ENCODE results near the gene XPO1.

XPO1 gene

GRCh38 chr2:61562615-61563014 lies 24.5 kb upstream of the XPO1 start:
- no peak overlapping the region for H3K14ac ChIP-seq (ENCODE audit: low read length)
- WGBS (ENCODE audit: extremely low coverage, insufficient coverage, insufficient read length): no CpG with 5 or more reads among the region's 2 CpGs
- no peak overlapping the region for H2BK120ac ChIP-seq (ENCODE audit: insufficient read depth, low read length, poor library complexity)
- H3K4me3 ChIP-seq (ENCODE audit: low read depth, low read length): no peak overlapping the region
- no peak overlapping the region for H3K4me2 ChIP-seq (ENCODE audit: low read length)
- no peak overlapping the region for H4K12ac ChIP-seq (ENCODE audit: low read depth, low read length)
- no peaks in the 10 kb centered on the region for H3K36me3 ChIP-seq (ENCODE audit: control insufficient read depth in 1 of 2, insufficient read depth in 2 of 2, low read length in 2 of 2)
- H3K18ac ChIP-seq (ENCODE audit: low read length): no peak overlapping the region
- no peak overlapping the region for H3K23ac ChIP-seq (ENCODE audit: low read length)
- no peak overlapping the region for H2AFZ ChIP-seq (ENCODE audit: insufficient read depth, low read length, poor library complexity)
- no peaks in the 10 kb centered on the region for H3K79me1 ChIP-seq (ENCODE audit: low read length)
- H3K79me2 ChIP-seq (ENCODE audit: control insufficient read depth, insufficient read depth, low read length, poor library complexity): no peaks in the 10 kb centered on the region
- H3K27me3 ChIP-seq (ENCODE audit: insufficient read depth, low read length): no peaks in the 10 kb centered on the region
- no peak overlapping the region for H3K9ac ChIP-seq (ENCODE audit: low read length)
- H3K4ac ChIP-seq (ENCODE audit: low read depth, low read length): no peak overlapping the region
- no peak overlapping the region for H3K27ac ChIP-seq (ENCODE audit: low read depth, low read length)
- DNase-seq: no peak
- no peak overlapping the region for H4K8ac ChIP-seq (ENCODE audit: low read depth, low read length)
- H2BK5ac ChIP-seq (ENCODE audit: low read depth, low read length, poor library complexity): no peak overlapping the region
- no peaks in the 10 kb centered on the region for H3K9me3 ChIP-seq (ENCODE audit: insufficient read depth, low read depth, low read length)
- H3K4me1 ChIP-seq (ENCODE audit: control insufficient read depth in 1 of 2, insufficient read depth in 2 of 2, low read length in 2 of 2): no peaks in the 10 kb centered on the region
- no peak overlapping the region for H2AK5ac ChIP-seq (ENCODE audit: low read length)
- H2BK12ac ChIP-seq (ENCODE audit: low read length): no peak overlapping the region
- H4K91ac ChIP-seq (ENCODE audit: low read depth, low read length): no peak overlapping the region

GRCh38 chr2:61558160-61558559 lies 20.0 kb upstream of the XPO1 start:
- no peaks in the 10 kb centered on the region for H3K9me3 ChIP-seq (ENCODE audit: insufficient read depth, low read depth, low read length)
- no peak overlapping the region for H3K4me2 ChIP-seq (ENCODE audit: low read length)
- no peak for DNase-seq
- H4K12ac ChIP-seq (ENCODE audit: low read depth, low read length): no peak overlapping the region
- H2BK120ac ChIP-seq (ENCODE audit: insufficient read depth, low read length, poor library complexity): no peak overlapping the region
- H3K79me2 ChIP-seq (ENCODE audit: control insufficient read depth, insufficient read depth, low read length, poor library complexity): no peaks in the 10 kb centered on the region
- no peak overlapping the region for H2BK5ac ChIP-seq (ENCODE audit: low read depth, low read length, poor library complexity)
- H2BK12ac ChIP-seq (ENCODE audit: low read length): no peak overlapping the region
- no peak overlapping the region for H3K9ac ChIP-seq (ENCODE audit: low read length)
- WGBS (ENCODE audit: extremely low coverage, insufficient coverage, insufficient read length): no CpG with 5 or more reads among the region's 5 CpGs
- no peak overlapping the region for H3K4me3 ChIP-seq (ENCODE audit: low read depth, low read length)
- H2AK5ac ChIP-seq (ENCODE audit: low read length): no peak overlapping the region
- H3K36me3 ChIP-seq (ENCODE audit: control insufficient read depth in 1 of 2, insufficient read depth in 2 of 2, low read length in 2 of 2): no peaks in the 10 kb centered on the region
- no peak overlapping the region for H3K23ac ChIP-seq (ENCODE audit: low read length)
- H3K27ac ChIP-seq (ENCODE audit: low read depth, low read length): no peak overlapping the region
- no peaks in the 10 kb centered on the region for H3K4me1 ChIP-seq (ENCODE audit: control insufficient read depth in 1 of 2, insufficient read depth in 2 of 2, low read length in 2 of 2)
- H4K8ac ChIP-seq (ENCODE audit: low read depth, low read length): no peak overlapping the region
- no peak overlapping the region for H4K91ac ChIP-seq (ENCODE audit: low read depth, low read length)
- H3K4ac ChIP-seq (ENCODE audit: low read depth, low read length): no peak overlapping the region
- no peaks in the 10 kb centered on the region for H3K79me1 ChIP-seq (ENCODE audit: low read length)
- no peaks in the 10 kb centered on the region for H3K27me3 ChIP-seq (ENCODE audit: insufficient read depth, low read length)
- no peak overlapping the region for H2AFZ ChIP-seq (ENCODE audit: insufficient read depth, low read length, poor library complexity)
- H3K18ac ChIP-seq (ENCODE audit: low read length): no peak overlapping the region
- H3K14ac ChIP-seq (ENCODE audit: low read length): no peak overlapping the region

GRCh38 chr2:61557381-61557780 lies 19.2 kb upstream of the XPO1 start:
- no peak overlapping the region for H3K27ac ChIP-seq (ENCODE audit: low read depth, low read length)
- no peak overlapping the region for H3K18ac ChIP-seq (ENCODE audit: low read length)
- H2BK5ac ChIP-seq (ENCODE audit: low read depth, low read length, poor library complexity): no peak overlapping the region
- H3K23ac ChIP-seq (ENCODE audit: low read length): no peak overlapping the region
- H2BK12ac ChIP-seq (ENCODE audit: low read length): no peak overlapping the region
- H3K4me1 ChIP-seq (ENCODE audit: control insufficient read depth in 1 of 2, insufficient read depth in 2 of 2, low read length in 2 of 2): no peaks in the 10 kb centered on the region
- no peak overlapping the region for H4K91ac ChIP-seq (ENCODE audit: low read depth, low read length)
- H2AK5ac ChIP-seq (ENCODE audit: low read length): no peak overlapping the region
- H2BK120ac ChIP-seq (ENCODE audit: insufficient read depth, low read length, poor library complexity): no peak overlapping the region
- no peak overlapping the region for H2AFZ ChIP-seq (ENCODE audit: insufficient read depth, low read length, poor library complexity)
- H3K36me3 ChIP-seq (ENCODE audit: control insufficient read depth in 1 of 2, insufficient read depth in 2 of 2, low read length in 2 of 2): no peaks in the 10 kb centered on the region
- DNase-seq: no peak
- H3K14ac ChIP-seq (ENCODE audit: low read length): no peak overlapping the region
- H3K79me1 ChIP-seq (ENCODE audit: low read length): no peaks in the 10 kb centered on the region
- H4K8ac ChIP-seq (ENCODE audit: low read depth, low read length): no peak overlapping the region
- no peak overlapping the region for H3K4ac ChIP-seq (ENCODE audit: low read depth, low read length)
- H3K4me2 ChIP-seq (ENCODE audit: low read length): no peak overlapping the region
- H3K79me2 ChIP-seq (ENCODE audit: control insufficient read depth, insufficient read depth, low read length, poor library complexity): no peaks in the 10 kb centered on the region
- H3K27me3 ChIP-seq (ENCODE audit: insufficient read depth, low read length): no peaks in the 10 kb centered on the region
- WGBS (ENCODE audit: extremely low coverage, insufficient coverage, insufficient read length): no CpG with 5 or more reads among the region's 6 CpGs
- H4K12ac ChIP-seq (ENCODE audit: low read depth, low read length): no peak overlapping the region
- H3K9ac ChIP-seq (ENCODE audit: low read length): no peak overlapping the region
- no peak overlapping the region for H3K4me3 ChIP-seq (ENCODE audit: low read depth, low read length)
- H3K9me3 ChIP-seq (ENCODE audit: insufficient read depth, low read depth, low read length): no peaks in the 10 kb centered on the region

- no CpG with 5 or more reads among the region's 1 CpG for WGBS (ENCODE audit: extremely low coverage, insufficient coverage, insufficient read length)
- H2AK5ac ChIP-seq (ENCODE audit: low read length): no peak overlapping the region
- no peaks in the 10 kb centered on the region for H3K79me1 ChIP-seq (ENCODE audit: low read length)
- no peak for DNase-seq
- H3K36me3 ChIP-seq (ENCODE audit: control insufficient read depth in 1 of 2, insufficient read depth in 2 of 2, low read length in 2 of 2): no peaks in the 10 kb centered on the region
- H2AFZ ChIP-seq (ENCODE audit: insufficient read depth, low read length, poor library complexity): no peak overlapping the region
- H3K18ac ChIP-seq (ENCODE audit: low read length): no peak overlapping the region
- no peak overlapping the region for H3K9ac ChIP-seq (ENCODE audit: low read length)
- no peaks in the 10 kb centered on the region for H3K4me1 ChIP-seq (ENCODE audit: control insufficient read depth in 1 of 2, insufficient read depth in 2 of 2, low read length in 2 of 2)
- no peaks in the 10 kb centered on the region for H3K9me3 ChIP-seq (ENCODE audit: insufficient read depth, low read depth, low read length)
- no peak overlapping the region for H4K12ac ChIP-seq (ENCODE audit: low read depth, low read length)
- H3K4me2 ChIP-seq (ENCODE audit: low read length): no peak overlapping the region
- no peak overlapping the region for H2BK120ac ChIP-seq (ENCODE audit: insufficient read depth, low read length, poor library complexity)
- H3K79me2 ChIP-seq (ENCODE audit: control insufficient read depth, insufficient read depth, low read length, poor library complexity): no peaks in the 10 kb centered on the region
- H3K27ac ChIP-seq (ENCODE audit: low read depth, low read length): no peak overlapping the region
- H2BK5ac ChIP-seq (ENCODE audit: low read depth, low read length, poor library complexity): no peak overlapping the region
- H4K8ac ChIP-seq (ENCODE audit: low read depth, low read length): no peak overlapping the region
- H2BK12ac ChIP-seq (ENCODE audit: low read length): no peak overlapping the region
- H3K27me3 ChIP-seq (ENCODE audit: insufficient read depth, low read length): no peaks in the 10 kb centered on the region
- H3K4me3 ChIP-seq (ENCODE audit: low read depth, low read length): no peak overlapping the region
- H4K91ac ChIP-seq (ENCODE audit: low read depth, low read length): no peak overlapping the region
- H3K23ac ChIP-seq (ENCODE audit: low read length): peak overlapping the region; percentile 74
- H3K14ac ChIP-seq (ENCODE audit: low read length): no peak overlapping the region
- no peak overlapping the region for H3K4ac ChIP-seq (ENCODE audit: low read depth, low read length)
Observed at GRCh38 chr2:61554604-61555003, 16.4 kb upstream of the XPO1 start.
